ENCODE measurements around the gene NCKAP5.
"Not testable (repeated sequence)": the region's sequence is repeated elsewhere in the genome, so short reads cannot be mapped to it uniquely, and the experiment has no call there.

The NCKAP5 gene

DNA sequence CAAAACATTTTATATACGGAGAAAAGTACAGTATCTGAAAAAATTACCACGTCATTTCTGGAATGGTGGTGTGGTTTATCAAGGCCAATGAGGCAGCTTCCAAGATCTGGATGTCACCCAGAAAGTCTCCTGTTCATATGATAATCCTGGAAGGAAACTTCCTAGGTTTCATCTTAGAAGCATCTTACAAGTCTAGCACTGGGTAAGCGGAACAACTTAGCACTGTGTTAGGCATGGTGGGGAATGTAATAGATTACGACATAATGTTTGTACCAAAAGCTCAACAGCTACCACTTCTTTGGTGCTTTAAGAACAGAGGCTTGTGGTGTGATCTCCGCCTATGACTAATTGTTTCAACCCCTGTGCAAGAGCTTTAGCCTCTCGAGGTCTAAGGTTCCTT lies 835.2 kb downstream of the NCKAP5 start:
- DNase-seq = no peak

DNA sequence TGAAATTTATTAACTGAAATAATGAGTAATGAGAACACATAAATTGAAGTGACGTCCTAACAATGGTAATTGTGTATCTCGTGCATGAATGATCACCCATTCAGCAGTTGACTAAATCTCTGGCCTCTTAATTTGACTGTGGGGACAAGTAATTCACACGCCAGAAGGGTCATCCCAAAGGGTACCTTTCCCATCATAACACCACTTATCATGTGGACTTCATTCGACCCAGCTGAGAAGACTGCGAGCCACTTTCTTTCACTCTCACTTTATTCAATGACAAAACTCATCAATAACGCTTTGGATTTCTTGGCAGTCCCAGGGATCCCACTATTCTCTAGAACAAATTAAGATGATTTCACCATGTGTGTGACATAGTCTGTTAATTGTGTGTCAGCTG lies 835.6 kb downstream of the NCKAP5 start:
- DNase-seq = no peak

DNA sequence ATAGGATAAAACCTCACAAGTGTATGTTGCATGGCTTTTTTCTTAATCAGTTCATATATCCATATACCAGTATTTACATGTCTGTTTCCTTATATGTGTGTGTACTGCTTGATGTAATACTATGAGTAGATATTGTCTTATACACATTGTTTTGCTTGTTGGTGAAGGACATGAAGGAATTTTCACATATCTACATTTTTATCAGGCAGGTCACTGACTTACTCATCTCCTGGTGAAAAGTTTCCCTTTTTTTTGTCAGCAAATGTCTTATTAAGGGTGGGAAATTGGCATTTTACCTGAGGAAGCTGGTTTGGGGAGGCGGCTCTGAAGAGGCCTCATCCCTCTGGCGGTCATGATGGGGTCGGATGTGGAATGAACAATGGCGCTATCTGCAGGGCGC lies 836.8 kb downstream of the NCKAP5 start:
- no peak for DNase-seq

DNA sequence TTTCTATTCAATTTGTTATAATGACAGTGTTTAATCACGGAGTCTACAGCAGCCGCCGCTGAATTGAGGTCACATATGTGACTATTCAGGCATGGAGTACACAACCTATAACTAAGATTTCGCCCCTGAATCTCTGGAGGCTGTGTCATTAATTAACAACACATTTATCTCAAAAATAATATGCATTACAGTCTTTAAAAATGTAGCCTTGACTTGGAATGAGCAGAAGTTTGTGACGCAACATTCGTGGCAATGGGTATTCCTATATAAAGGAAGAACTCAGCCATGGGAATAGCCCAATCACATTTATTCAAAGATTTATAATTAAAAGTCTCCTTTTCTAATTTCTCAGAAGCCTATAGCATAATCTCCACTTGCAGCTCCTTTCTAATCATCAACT lies 837.7 kb downstream of the NCKAP5 start:
- DNase-seq = no peak

DNA sequence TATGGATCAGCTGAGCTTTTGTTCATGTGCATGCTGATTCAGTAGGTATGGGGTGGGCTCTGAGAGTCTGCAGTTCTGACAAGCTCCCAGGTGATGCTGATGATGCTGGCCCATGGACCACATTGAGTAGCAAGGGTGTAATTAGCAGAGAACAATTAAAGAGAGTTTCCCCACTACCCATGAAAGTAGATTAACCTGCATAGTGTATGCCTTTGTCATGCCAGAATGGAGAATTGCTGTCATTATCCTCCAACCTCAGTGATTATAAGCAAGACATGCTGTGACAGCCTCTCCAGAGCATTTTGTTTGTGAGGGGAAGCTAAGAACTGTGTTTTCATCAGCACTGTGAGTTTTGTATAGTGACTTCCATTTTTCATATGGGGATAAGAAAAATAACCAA lies 838.7 kb downstream of the NCKAP5 start:
- DNase-seq = no peak

DNA sequence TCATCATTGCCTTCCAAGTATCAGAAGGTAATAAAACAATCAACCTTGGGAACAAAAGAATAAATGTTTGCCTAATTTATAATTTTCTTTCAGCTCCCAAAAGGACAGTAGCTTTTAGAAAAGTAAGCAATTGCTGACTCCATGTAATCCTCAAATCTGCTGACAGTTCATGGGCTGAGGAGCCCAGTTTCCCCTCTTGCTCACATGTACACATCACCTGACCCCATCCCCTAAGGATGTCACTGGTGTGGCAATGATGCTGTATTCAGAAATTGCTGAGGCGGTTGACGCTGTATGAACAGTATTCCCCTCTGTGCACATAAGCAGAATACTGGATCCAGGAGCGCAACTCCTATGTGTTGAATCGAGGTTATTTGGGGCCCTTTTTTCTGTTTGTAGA lies 842.1 kb downstream of the NCKAP5 start:
- DNase-seq = no peak

DNA sequence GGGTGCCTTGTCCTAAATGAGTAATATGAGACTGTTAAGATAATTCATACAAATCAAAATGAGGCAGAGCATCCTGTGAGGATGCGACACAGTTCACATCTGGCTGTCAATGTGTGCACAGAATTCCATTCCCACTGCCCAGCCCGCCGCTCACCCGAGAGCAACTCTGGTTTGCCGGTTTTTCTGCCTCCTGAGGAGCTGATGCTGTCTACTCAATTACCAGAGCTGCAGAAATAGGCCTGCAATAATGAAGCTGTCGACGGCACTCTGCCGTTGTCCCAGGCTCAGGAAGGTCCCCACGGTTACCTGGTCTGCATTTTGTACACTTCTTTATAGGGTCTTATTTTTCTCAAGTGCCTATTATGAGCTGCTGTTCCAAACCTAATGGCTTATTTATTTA lies 842.5 kb downstream of the NCKAP5 start:
- DNase-seq = no peak

DNA sequence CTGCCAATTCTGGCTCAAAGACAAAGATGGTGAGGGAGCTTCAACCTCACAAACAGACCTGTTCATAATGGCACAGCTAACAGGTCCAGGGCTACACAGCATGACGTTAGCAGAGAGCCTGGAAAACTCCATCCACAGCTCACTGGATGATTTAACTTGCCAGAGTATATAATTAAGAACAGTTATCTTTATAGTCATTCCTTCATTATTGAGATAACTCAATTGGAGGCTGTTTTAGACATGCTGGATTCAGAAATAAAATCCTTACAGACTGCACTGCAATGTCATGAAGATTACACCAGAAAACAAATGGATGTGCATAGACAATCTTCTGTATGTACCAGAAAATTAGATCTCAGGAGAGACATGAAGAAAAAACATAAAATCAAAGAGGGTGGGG lies 843.1 kb downstream of the NCKAP5 start:
- no peak for DNase-seq

DNA sequence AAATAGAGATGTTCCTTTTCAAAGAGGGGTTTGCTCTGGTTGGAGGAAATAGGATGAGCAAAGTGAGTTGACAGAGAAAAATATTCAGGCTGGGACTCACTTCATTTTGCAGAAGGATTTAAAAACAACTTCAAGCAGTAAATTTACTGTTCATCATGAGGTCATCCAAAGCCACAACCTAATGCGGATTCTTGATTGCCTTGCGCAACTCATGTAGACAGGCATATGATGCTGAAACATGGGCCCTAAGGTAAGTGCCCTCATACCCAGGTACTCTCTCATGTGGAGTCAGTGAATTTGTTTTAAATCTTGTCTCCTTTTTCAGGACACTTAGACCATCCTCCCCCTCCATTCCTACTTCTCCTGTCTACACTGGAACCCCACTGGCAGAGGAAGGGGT lies 846.3 kb downstream of the NCKAP5 start:
- no peak for DNase-seq

DNA sequence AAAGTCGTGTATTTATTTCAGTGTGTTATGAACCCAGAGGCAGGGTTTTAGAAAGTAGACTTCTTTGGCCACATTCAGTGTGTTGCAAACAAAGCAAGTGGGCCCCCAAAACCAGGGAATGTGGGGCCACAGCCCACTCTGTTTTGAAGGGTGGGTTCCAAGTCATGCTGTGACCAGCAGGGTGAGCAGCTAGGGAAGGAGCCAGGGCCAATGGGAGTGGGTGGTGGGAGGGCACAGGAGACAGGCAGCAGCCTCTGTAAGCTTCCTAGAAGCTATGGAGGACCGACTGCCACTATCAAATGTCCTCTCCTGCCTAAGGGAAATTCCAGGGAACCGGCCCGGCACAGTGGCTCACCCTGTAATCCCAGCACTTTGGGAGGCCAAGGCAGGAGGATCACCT lies 847.9 kb downstream of the NCKAP5 start:
- DNase-seq = no peak

DNA sequence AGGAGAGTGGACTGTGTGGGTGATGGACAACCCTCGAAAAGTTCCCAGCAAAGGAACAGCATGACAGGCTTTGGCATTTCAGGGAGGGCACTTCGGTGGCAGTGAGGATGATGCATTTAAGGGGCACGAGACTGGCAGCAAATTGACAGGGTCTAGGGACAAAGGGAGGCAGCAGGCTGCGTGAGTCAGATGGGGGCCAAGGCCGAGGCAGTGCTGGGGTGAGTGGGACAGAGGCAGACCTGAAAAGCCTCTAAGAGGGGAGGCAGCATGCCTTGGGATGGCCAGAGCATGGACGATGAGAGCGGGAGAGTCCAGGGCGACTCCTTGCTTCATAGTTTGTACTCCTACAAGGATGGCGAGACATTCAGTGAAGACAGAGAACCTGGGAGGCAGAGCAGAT lies 848.8 kb downstream of the NCKAP5 start:
- DNase-seq = no peak

DNA sequence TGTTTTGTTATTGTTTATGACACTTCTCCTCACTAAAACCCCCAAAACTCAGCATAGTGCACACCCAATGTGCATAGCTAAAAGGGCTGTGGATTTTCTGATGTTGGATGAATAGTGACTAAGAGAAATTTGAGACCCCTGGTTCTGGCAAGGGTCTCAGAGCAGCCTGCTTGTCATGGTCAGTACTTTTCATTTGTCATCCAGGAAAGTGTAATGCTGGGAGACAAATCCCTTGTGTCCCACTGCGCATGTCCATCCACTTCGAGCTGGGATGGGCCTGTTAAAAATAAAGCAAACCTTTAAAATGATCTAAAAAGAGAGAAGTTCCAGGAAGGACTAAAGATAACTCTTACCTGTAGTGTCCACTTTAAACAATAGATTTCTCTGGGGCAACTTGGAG lies 851.3 kb downstream of the NCKAP5 start:
- DNase-seq = no peak

DNA sequence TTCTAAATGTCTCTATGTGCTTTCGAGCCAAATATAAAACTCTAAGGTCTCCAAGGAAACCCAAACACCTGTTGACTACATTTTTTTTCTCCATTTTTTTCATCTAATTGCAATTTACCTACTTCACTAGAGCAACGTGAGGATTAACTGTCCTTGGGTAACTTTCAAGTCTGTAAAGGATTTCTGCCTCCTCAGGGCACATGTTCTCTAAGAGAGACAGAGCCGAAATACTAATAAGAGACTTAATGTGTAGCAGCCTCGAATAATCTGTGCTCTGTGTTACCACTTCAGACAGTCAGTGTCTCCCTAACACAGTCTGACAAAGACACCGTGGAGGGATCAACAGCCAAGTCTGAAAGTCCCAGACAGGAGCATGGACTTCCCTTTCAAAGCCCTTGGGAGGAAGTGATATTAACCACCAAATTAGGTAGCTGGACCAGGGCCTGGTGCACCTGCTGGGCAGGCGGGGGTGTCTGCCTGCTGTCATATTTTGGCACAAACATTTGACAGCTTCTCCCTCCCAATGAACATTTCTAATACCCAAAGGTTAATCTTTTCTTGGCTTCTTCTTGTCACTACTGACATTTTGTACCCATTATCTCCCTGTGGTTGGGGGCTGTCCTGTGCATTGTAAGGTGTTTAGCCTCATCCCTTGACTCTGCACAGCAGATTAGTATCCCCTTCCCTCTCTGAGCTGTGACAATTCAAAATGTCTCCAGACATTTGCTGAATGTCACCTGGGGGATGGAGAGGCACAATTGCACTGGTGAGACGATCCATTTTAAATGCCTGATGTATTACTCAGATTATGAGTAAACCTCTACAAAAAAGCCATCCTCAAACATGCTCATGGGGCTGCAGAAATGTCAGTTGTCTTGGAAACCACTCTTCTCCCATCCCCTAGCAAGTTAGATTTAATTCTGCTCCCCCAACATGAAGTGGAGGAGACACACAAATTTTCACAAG lies 852.6 kb downstream of the NCKAP5 start:
- DNase-seq = no peak

DNA sequence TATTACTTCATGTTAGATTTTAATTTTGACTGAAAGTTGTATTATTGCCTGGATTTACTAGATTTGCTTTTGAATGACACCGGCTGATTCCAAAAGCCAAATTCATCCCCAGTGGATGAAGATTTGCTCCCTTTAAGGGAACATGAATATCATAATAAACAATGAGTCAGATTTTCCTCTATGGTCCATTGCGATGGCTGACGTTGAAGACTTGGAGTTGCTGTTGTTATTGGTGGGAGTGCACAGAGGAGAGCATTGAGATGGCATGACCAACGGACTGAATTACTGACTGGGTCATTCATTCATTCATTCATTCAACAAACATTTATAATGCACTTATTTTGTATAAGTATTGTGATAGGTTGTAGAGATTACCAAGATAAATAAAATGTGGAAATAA lies 864.9 kb downstream of the NCKAP5 start:
- DNase-seq = no peak

DNA sequence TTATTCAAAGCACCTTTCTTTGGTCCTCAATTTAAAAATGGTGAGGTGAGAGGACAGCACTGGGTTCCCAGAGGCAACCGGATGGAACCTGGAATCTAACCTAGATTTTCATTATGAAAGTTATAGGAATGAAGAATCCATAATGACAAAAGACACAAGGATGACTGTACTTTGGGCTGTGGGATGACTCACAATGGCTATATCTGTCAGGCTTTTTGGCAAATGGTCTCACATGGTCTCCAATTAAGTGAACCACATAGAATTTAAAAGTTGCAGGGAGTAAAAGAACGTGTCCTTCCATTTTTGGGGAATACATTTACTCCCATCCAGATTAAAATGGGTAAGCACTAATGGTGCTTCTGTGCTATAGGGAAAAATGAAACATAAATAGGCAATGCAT lies 866.5 kb downstream of the NCKAP5 start:
- DNase-seq = no peak

DNA sequence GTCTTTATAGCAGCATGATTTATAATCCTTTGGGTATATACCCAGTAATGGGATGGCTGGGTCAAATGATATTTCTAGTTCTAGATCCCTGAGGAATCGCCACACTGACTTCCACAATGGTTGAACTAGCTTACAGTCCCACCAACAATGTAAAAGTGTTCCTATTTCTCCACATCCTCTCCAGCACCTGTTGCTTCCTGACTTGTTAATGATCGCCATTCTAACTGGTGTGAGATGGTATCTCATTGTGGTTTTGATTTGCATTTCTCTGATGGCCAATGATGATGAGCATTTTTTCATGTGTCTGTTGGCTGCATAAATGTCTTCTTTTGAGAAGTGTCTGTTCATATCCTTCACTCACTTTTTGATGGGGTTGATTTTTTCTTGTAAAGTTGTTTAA lies 868.5 kb downstream of the NCKAP5 start:
- DNase-seq = not testable (repeated sequence)

DNA sequence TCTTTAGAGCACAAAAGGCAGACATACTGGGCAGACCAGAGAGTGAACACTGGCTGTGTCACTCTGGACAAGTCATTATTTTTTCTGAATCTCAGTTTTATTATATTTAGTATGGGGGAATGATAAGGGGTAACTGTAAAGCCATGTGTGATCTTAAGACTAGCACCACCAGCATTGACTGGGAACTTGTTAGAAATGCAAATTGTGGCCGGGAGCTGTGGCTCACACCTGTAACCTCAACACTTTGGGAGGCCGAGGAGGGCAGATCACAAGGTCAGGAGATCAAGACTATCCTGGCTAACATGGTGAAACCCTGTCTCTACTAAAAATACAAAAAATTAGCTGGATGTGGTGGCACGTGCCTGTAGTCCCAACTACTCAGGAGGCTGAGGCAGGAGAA lies 869.9 kb downstream of the NCKAP5 start:
- DNase-seq = not testable (repeated sequence)

DNA sequence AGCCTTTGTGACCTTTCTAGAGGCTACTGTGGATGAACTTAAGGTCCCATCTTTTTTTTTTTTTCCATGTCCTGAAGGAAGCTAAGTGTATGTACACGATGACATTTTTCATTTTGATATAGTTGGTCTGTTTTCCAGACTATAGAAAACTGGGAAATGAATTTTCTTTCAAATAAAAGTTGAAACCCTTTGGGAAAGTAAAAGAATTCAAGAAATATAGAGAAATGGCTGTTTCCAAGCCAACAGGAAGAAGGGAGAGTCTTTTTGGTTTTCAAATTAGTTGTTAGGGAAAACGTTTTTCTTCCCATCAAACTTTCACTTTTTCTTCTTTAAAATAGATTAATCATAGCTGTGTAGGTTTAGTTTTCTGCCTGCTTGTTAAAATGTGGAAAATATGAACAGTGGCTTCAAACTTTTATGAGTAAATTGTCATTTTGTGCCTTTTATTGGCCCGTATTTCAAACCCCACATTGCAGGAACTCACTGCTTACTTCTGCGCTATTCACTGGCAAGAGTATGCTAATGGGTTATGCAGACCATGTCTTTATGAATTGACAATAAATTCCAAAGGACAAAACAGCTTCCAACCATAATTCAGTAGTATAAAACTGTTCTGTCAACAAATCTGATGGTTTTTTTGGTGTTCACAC lies 870.6 kb downstream of the NCKAP5 start:
- DNase-seq = no peak

DNA sequence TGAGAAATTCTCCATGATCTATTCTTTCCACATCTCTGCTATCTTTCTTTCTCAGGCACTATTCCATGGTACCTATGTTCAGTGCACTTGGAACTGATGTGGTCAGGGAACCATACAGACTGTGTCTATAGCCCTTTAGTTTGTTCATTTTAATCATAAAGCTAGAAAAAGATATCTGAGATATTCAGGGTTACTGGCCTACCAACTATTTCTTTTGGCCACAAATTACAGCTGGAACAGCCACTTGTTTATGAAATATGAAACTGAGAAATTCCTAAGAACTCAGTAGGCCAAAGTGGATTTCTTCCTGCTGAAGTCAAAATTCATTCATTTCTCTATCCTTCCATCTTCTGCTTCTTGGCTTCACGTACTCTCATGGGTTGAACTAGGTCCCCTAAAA lies 875.4 kb downstream of the NCKAP5 start:
- no peak for DNase-seq

DNA sequence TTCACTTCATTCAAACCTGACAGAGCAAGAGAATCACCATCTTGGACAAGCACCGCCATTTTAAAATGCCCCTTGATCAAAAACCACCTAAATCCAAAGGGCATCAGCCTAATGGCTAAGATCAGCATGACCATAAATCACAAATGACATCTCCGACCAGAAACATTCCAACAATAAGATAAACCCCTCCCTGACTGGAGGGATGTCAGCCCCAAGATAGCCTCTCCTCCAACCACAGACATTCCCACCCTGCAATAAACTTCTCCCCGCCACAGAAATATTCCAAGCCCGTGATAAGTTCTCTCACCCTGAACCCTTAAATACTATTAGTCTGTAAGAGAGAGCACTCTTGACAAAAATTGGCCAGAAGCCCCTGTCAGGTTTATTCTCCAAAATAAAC lies 876.7 kb downstream of the NCKAP5 start:
- DNase-seq = no peak

DNA sequence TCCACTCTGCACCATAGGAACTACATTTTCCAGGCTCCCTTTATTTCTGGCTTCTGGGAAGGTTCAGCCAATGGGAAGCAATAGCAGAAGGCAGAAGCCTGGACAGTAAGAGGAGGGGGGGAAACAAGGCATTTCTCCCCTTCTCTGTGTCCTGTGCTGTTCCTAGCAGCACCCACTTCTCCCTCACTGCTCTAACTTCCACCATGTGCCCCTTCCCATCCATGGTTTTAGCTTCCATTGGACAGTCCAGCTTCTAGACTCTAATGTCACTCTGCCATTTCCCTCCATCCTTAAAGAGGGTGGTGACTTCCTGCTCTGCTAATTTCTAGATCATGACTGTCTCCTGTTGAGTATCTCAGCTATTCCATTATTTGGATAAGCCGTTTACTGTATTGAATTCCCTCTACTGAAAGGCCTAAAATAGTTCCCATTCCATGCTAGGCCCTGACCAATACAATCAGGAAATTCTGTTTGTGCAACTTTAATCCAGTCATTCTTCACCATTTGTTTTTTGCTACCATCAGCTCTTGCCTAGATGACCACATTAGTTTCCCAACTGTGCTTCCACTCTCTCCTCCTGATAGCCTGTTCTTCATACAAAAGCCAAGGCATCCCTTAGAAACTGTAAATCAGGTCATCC lies 877.5 kb downstream of the NCKAP5 start:
- no peak for DNase-seq

DNA sequence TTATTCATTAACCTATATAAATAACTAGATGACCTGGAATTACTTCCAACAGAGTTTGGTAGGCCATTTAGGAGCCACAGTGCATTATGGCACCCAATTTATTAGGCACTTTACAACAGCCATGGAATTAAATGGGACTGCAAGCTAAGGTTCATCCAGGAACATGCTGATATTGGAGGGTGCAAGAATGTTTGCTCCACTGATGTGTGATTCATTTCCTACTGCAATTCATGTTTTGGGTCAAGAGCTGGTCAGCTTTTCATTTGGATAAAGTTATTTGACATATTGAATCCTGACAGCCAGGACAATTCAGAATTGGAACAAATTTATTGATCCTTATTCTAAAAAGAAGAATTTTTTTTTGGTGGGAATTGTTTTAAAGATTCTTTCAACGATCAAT lies 886.5 kb downstream of the NCKAP5 start:
- DNase-seq = no peak

DNA sequence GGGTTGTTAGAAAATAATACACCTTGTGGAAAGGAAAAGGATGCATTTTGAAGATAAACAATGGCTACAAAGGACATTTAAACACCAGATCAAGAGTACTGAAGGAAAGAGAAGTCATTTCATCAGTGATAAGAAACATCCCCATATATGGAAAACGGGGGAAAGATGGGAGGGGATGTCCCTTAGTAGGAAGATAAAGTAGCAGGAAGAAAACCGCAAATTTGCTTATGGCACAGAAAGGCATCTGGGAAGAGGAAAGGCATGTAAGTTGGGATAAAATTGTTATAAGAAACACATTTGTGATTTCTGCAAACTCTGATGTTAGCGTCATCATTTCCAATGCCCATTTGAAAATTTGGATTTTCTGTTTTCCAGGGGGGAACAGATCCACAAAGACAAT lies 887.7 kb downstream of the NCKAP5 start:
- DNase-seq = no peak

DNA sequence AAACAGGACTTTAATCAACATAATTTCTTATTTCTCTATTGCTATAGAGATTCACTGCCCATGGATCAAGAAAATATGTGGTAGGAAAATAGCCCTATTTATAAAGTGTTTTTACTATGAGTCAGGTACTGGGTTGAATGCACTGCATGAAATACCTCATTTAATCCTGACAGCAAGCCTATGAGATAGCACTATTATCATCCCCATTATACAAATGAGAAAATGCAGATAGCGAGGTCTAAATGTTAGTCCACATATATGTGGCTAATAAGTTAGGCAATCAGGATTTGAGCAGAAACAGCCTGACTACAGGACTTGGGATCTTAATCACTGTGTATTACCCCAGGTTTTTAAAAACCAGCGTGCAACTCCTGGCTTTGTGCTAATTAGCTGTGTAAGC lies 889.8 kb downstream of the NCKAP5 start:
- no peak for DNase-seq
